Panc1 (cell line): ENCODE results near the gene SPRED2. TPM values are rescaled to one million over a fixed set of nuclear protein-coding genes. Genes with fewer than 3 reads are reported as not detected.
A peak's percentile ranks its signal among the peaks of the same experiment; 100 is the strongest.

Experiments
- ATAC-seq: fragments of 200-7000 bp; cut with Tn5 transposase; 2 replicates; pipeline ENCODE4 v1.9.1; 2020; ENCODE audit warnings: mild to moderate bottlenecking, moderate library complexity
- BruUV-seq: library from RNA; stranded (reverse); fragments of 400-500 nt; replicated peaks from 2 replicates; lab custom pipeline; 2021; lab: Mats Ljungman, UMichigan
- CTCF ChIA-PET: fragments of 300-600 bp; sonication (Branson Sonifier 250); formaldehyde crosslinking; loops from one replicate; lab custom pipeline; 2022; ENCODE audit warnings: antibody characterized with exemption; lab: Charles Lee
- POLR2A ChIA-PET: fragments of 300-600 bp; sonication (Branson Sonifier 250); formaldehyde crosslinking; loops from one replicate; lab custom pipeline; 2022; ENCODE audit warnings: antibody characterized with exemption; lab: Charles Lee
- DNase-seq: peaks from one replicate; pipeline ENCODE4 v3.0.0-alpha.2; 2010; ENCODE audit warnings: low read depth, low spot score
- H3K27ac ChIP-seq: 2 replicates; pipeline ENCODE4 v1.5.1; 2011; ENCODE audit warnings: mild to moderate bottlenecking, low read length, inconsistent platforms
- H3K27me3 ChIP-seq: fragments of 200-500 bp; sonication (Bioruptor generic); 2 replicates; pipeline ENCODE4 v1.6.0; 2014; ENCODE audit warnings: low read length, inconsistent platforms; ENCODE audit not compliant: control insufficient read depth, insufficient read depth
- H3K36me3 ChIP-seq: fragments of 200-500 bp; sonication (Bioruptor generic); 2 replicates; pipeline ENCODE4 v1.5.1; 2014; ENCODE audit warnings: inconsistent platforms, mild to moderate bottlenecking, low read length, moderate library complexity; ENCODE audit not compliant: control insufficient read depth, insufficient read depth
- H3K4me1 ChIP-seq: 2 replicates; pipeline ENCODE4 v1.5.1; 2011; ENCODE audit warnings: inconsistent platforms, mild to moderate bottlenecking, low read length, moderate library complexity; ENCODE audit not compliant: control insufficient read depth, insufficient read depth
- H3K4me3 ChIP-seq, 2 experiments: 2 replicates each; pipeline ENCODE4 v1.5.1; 2011 to 2012; ENCODE audit warnings: low read depth in 2 of 2, low read length in 2 of 2, mild to moderate bottlenecking in 2 of 2, inconsistent platforms in 1 of 2, moderate library complexity in 1 of 2
- H3K9me3 ChIP-seq: fragments of 200-500 bp; sonication (Bioruptor generic); 2 replicates; pipeline ENCODE4 v1.5.1; 2014; ENCODE audit warnings: low read depth, mild to moderate bottlenecking, inconsistent platforms, low read length, moderate library complexity; ENCODE audit not compliant: control insufficient read depth, insufficient read depth
- POLR2AphosphoS5 ChIP-seq: IDR thresholded peaks from 2 replicates; pipeline ENCODE4 v1.6.1; 2012; ENCODE audit warnings: mild to moderate bottlenecking, low read depth, low read length, moderate library complexity
- REST ChIP-seq, 2 experiments: IDR thresholded peaks; 2 replicates each; pipeline ENCODE4 v1.6.1; 2011 to 2012; ENCODE audit warnings: low read depth in 2 of 2, control low read depth in 1 of 2, low read length in 1 of 2, mild to moderate bottlenecking in 1 of 2, moderate library complexity in 1 of 2; ENCODE audit not compliant: insufficient read depth in 1 of 2
- SIN3A ChIP-seq: IDR thresholded peaks from 2 replicates; pipeline ENCODE4 v1.6.1; 2012; ENCODE audit warnings: low read depth, mild to moderate bottlenecking, low read length, moderate library complexity, borderline replicate concordance; ENCODE audit not compliant: insufficient read depth
- TCF7L2 ChIP-seq: IDR thresholded peaks from 2 replicates; pipeline ENCODE4 v1.6.1; 2011; ENCODE audit warnings: mild to moderate bottlenecking, low read depth, low read length, inconsistent platforms
- in situ Hi-C: cut with HindIII; loops from 2 replicates; pipeline ENCODE4 v1.10.0; 2016; ENCODE audit warnings: low sequenced_read_pairs, low pct_unique_long_range_greater_than_20kb
- intact Hi-C: fragments of 100-400 bp; cut with micrococcal nuclease; formaldehyde crosslinking; loops from one replicate; pipeline ENCODE4 v1.10.0; 2022; ENCODE audit not compliant: unreplicated experiment
- total RNA-seq: library from RNA; stranded (reverse); gene quantifications from one replicate; pipeline ENCODE4 v1.2.1, GENCODE V29; 2021; ENCODE audit not compliant: unreplicated experiment
- TF ChIP-seq, protein P1 (sequence below): fragments of 450-650 bp; IDR thresholded peaks from 2 replicates; pipeline ENCODE4 v1.5.1; 2017; ENCODE audit warnings: mild to moderate bottlenecking

Gene SPRED2
- total RNA-seq, 1 experiment from 2014 or later, result 60.1 TPM

DNA sequence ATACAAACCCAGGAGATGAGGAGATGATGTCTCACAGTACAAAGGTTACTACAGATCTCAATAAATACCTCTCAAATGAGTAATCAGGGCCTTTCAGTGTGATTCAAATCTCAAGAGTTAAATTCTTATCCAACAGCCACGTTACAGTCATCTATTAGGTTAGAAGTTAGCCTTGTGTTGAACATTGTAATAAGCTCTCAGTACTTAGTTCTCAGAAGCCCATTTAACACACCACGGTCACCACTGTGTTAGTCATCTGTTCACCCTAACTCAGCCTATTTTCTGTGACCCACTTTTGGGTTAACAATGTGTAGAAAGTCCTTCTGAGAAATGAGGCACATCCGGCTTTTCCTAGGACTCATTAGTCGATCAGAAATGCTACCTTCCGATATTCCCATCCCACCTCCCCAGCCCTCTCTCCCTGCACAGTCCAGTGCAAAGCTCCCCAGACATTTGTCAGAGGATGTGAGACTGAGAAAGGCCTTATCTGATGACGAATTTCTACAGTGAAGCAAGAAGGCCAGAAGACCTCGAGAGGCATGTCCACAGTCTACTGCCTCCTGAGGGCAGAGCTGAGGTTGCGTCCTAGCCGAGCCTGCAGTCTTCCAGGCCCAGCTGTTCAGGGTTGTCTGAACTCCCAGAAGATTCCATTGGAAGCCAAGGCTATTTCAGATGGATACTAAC lies 112.2 kb downstream of the SPRED2 start:
- Histone ChIP-seq H3K9me3 (no peaks in the 10 kb centered on the region), H3K4me1 (peaks cover 17% of the 10 kb centered on the region), H3K4me3 (no peak overlapping the region), H3K27ac (peak overlapping the region; percentile 58), H3K36me3 (peaks cover 4% of the 10 kb centered on the region), H3K27me3 (no peaks in the 10 kb centered on the region)
- intact Hi-C loops, result no loop called here
- BruUV-seq, result no TSS peak
- POLR2A ChIA-PET, result interaction anchor here (1.0 kb wide), 1 partner anchor 206 kb away, joined by 4 read pairs; no protein-coding TSS in a partner anchor
- DNase-seq, result peak; percentile 93
- peak; percentile 89 for ATAC-seq
- in situ Hi-C loops, result no loop called here
- TF ChIP-seq REST (IDR thresholded peaks at IDR 0.05; ENCODE audit: insufficient read depth in 1 of 2, low read depth in 2 of 2, low read length in 1 of 2), result no peak
- TF ChIP-seq, protein P1, sequence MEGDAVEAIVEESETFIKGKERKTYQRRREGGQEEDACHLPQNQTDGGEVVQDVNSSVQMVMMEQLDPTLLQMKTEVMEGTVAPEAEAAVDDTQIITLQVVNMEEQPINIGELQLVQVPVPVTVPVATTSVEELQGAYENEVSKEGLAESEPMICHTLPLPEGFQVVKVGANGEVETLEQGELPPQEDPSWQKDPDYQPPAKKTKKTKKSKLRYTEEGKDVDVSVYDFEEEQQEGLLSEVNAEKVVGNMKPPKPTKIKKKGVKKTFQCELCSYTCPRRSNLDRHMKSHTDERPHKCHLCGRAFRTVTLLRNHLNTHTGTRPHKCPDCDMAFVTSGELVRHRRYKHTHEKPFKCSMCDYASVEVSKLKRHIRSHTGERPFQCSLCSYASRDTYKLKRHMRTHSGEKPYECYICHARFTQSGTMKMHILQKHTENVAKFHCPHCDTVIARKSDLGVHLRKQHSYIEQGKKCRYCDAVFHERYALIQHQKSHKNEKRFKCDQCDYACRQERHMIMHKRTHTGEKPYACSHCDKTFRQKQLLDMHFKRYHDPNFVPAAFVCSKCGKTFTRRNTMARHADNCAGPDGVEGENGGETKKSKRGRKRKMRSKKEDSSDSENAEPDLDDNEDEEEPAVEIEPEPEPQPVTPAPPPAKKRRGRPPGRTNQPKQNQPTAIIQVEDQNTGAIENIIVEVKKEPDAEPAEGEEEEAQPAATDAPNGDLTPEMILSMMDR, result peak; percentile 61; the same call in 1 of the 2 replicates
- CTCF ChIA-PET, result interaction anchor here (1.5 kb wide), 1 partner anchor 11 kb away, joined by 3 read pairs; no protein-coding TSS in a partner anchor

DNA sequence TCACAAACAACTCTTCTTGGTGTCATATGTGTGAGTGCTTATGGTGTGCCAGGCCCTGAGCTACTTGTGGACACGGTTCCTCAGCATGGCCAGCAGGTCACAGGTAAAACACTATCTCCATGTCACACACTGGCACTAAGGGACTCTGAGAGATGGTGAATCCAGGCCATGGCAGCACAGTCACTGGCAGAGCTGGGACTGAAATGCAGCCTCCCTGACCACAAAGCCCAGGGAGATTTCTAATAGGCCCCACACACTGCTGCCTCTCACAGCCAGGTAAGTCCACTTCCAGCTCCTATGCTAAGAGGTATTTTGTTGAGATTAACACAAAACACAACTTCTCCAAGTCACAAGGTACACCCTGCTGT lies 112.7 kb downstream of the SPRED2 start:
- ChIA-PET POLR2A (no interaction called here), CTCF (interaction anchor here (1.5 kb wide), 1 partner anchor 11 kb away, joined by 3 read pairs; no protein-coding TSS in a partner anchor)
- Histone ChIP-seq H3K4me3 (no peak overlapping the region), H3K4me1 (peaks cover 17% of the 10 kb centered on the region), H3K27ac (peak overlapping the region; percentile 58), H3K27me3 (no peaks in the 10 kb centered on the region), H3K36me3 (peaks cover 5% of the 10 kb centered on the region), H3K9me3 (no peaks in the 10 kb centered on the region)
- ATAC-seq (peak; percentile 44), DNase-seq (no peak)
- BruUV-seq, result TSS peak; percentile 11
- in situ Hi-C loops (no loop called here), intact Hi-C loops (no loop called here)
- TF ChIP-seq TCF7L2 (no peak), SIN3A (no peak), REST (IDR thresholded peaks at IDR 0.05; ENCODE audit: insufficient read depth in 1 of 2, low read depth in 2 of 2, low read length in 1 of 2) (no peak), POLR2AphosphoS5 (no peak)
- TF ChIP-seq, protein P1, result no peak
